Activated CD8-positive, alpha-beta memory T cell treated with anti-CD3 and anti-CD28 coated beads, Interleukin-2, amount 50 U/mL, for 24 hours (primary cell): Measurements from ENCODE around the gene CHST11.
"Not testable (repeated sequence)": the region's sequence is repeated elsewhere in the genome, so short reads cannot be mapped to it uniquely, and the experiment has no call there.

Experiments
- DNase-seq: peaks from one replicate; pipeline ENCODE4 v3.0.0-alpha.2; 2020; ENCODE audit errors: extremely low read depth

Gene CHST11

GRCh38 chr12:104802208-104802607 is 345.5 kb downstream of the CHST11 start:
- no peak for DNase-seq

- no peak for DNase-seq
These were observed 348.4 kb downstream of the CHST11 start for GRCh38 chr12:104805186-104805585.

GRCh38 chr12:104806194-104806593 is 349.4 kb downstream of the CHST11 start:
- DNase-seq: not testable (repeated sequence)

- no peak for DNase-seq
These were observed 352.5 kb downstream of the CHST11 start for GRCh38 chr12:104809251-104809650.

- no peak for DNase-seq
These were observed 353.1 kb downstream of the CHST11 start for GRCh38 chr12:104809706-104810385.
